Activated naive CD4-positive, alpha-beta T cell (primary cell): ENCODE results near the gene MYH10.
"Not testable (repeated sequence)": the region's sequence is repeated elsewhere in the genome, so short reads cannot be mapped to it uniquely, and the experiment has no call there.

Experiments used
- DNase-seq, 4 experiments: peaks; one replicate each; lab custom pipeline; 2025; lab: John Stamatoyannopoulos, UW

The MYH10 gene

DNA sequence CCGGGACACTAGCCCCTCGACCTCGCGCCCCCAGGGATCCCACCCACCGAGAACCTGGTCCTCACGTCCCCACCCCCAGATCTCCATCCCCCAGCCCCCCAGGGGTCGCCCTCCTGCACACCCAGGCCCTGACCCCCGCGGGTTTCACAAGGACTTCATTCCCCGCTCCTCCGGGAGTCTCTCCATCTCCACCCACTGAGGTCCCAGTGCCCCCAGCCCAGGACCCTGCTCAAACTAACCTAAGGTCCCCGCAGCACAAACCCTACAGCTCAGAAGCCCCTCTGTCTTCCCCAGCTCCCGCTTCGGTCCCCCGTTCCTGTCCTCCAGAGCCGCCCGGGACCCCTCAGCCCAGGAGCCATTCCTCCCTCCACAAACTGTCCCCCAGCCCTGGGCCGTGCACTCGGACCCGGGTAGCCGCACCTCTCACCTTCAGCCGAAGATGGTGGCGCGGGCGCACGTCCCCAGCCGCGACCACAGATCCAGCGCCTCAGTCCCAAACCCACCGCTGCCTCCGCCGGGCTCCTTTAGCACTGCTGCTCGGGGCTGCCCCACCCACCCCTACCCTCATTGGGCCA lies at the start of gene MYH10:
Gene MYH10 (minus strand): TSS at position 499 of the 575 bp plus-strand sequence. CDS start 7,479 bp downstream, outside the sequence.
- DNase-seq, result no peak

DNA sequence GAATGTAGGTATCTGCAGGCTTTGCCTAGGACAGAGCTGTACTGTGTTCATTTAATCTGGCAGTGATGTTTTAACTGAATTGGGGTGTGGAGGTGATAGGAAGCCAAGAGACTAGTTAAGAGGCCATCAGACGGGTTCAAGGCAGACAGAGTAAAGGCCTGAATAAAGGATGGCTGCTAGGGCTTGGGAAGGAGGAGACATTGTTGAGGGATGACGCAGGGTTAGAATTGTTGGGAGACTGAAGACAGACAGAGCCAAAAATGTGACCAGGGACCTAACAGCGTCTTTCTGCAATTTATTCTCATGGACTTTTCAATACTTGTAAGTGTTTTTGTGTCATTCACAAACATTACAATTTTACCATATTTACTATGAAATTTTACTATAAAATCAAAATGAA lies 48.6 kb upstream of the MYH10 start:
- no peak for DNase-seq

DNA sequence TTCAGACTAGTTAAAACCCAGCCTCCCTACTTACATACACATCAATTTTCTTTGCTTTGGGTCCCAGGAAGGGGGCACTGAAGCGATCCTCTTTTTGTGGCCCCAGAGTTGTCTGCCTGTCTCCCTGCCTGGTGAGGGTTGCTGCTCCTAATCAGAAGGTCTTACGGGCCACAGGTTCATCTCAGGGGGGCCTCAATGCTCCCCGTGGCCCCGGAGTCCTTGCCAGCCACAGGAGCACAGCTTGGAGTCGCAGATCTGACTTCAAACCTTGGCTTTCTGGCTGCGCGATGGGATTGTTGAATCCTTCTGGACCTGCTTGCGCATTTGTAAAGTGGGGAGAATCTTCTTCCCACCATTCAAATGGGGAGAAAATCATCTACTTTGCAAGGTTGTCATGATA lies 44.8 kb upstream of the MYH10 start:
- DNase-seq, result no peak

DNA sequence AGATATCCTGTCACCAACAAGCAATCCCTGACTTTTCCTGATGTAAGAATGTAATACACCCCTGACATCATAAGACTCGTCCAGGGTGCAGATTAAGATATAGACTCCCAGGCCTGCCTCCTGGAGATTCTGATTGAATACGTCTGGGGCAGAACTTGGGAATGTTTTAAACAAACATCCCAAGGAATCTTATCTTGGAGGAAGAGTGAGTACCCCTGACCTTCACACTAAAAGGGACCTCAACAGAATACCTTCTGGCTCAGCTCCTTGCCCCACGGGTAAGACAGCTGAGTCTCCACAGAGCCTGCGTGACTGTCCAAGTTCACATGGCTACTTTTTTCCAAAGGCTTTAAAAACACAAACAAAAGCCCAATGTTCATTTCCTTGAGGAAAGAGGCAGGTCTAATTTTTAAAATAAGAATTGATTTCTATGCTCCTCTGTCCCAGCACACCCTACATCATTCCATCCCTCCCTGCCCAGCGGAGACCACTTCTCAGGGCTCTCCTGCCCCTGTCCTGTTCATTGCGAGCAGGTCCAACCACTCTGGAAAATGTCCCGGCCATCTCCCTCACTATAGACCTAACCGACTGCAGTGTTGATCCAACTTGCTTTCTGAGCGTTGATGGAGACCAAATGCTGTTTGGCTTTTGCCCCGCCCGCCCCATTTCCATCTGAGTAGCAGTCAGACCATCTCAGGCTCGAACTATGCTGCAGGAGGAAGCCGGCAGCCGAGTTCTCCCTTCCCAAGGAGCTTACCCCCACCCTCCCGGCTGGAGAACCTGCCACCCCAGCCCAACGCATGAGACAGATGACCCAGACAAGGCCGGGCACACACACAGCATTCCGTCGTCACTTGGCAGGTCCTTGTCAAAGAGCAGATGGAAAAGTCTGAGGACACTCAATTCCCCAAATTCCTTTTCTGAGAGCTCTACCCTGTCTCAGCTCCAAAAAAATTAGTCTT lies 44.1 kb upstream of the MYH10 start:
- DNase-seq, result no peak

- no peak for DNase-seq
These were observed 43.1 kb upstream of the MYH10 start for GRCh38 chr17:8673612-8674011.

DNA sequence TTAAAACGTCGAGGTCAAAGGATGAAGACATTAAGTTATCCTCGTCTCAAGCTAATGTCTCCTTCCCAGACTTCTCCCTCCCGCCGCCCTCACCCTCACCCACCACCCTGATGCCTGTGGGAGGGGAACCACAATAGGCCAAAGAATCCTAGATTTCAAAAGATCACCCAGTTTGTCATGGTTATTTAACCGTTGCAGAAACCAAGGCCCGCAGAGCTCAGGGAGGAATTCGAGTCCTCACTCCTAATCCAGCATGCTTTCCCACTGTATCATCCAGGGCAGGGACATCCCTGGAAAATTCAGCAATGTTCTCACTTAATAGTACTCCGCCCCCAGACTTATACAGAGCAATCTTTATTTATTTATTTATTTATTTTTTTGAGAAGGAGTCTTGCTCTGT lies 41.8 kb upstream of the MYH10 start:
- DNase-seq, result no peak

- DNase-seq, result no peak
These were observed 39.9 kb upstream of the MYH10 start for GRCh38 chr17:8670421-8670820.

DNA sequence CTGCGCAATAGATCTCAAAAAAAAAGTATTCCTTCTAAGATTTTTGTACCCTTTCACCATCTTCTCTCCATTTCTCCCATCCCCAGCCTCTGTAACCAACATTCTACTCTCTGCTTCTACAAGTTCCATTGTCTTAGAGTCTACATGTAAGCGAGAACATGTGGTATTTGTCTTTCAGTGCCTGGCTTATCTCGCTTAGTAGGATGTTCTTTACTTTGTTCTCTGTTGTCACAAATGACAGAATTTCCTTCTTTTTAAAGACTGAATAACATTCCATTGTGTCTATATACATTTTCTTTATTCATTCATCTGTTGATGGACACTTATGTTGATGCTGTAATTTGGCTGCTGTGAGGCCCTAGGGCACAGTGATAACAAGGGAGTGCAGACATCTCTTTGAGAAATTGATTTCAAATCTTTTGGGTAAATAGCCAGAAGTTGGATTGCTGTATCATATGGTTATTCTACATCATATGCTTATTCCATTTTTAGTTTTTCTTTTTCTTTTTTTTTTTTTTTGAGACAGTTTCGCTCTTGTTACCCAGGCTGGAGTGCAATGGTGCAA lies 37.7 kb upstream of the MYH10 start:
- no peak for DNase-seq

GRCh38 chr17:8667421-8667820 lies 36.9 kb upstream of the MYH10 start:
- DNase-seq, result no peak

GRCh38 chr17:8665684-8666083 lies 35.2 kb upstream of the MYH10 start:
- no peak for DNase-seq

GRCh38 chr17:8664456-8665126 lies 34.1 kb upstream of the MYH10 start:
- DNase-seq, result no peak

DNA sequence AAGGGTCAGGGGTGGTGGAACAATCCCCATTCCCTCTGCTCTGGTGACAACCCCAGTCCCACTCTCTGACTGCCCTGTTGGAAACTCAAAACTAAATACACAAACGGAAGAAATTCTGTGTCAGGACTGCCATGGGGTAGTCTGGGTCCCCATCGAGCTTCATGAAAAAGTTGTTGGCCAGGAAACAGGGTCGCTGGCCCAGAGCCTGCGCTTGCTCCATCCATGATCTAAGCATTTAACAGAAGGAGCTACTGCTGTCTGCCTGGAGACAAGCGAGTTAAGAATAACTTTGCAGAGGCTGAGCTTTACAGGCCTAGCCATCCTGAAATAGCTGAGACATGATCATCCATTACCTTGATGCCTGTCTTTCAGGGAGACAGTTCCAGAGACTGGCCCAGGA lies 32.4 kb upstream of the MYH10 start:
- DNase-seq, result no peak

DNA sequence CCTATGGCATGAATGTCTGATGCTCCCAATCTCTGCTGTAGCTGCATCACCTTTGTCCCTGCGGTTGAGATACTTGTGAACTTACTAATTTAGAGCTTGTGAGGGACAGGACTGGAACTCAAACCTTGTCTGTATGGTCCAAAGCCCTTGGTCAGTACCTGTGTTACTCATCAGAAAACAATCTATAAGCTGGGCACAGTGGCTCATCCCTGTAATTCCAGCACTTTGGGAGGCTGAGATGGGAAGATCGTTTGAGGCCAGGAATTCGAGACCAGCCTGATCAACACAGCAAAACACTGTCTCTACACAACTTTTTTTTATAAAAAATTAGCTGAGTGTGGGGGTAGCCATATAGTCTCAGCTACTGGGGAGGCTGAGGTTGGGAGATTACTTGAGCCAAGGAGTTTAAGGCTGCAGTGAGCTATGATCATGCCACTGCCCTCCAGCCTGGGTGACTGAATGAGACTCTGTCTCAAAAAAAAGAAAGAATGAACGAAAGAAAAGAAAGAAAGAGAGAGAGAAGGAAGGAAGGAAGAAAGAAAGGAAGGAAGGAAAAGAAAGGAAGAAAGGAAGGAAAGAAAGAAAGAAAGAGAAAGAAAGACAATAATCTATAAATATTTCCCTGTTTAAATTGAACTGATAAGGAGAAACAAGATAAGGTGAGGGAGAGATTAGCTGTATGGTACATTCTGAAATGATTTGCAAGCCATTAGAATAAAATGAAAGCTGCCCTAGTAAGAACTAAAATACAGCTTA lies 31.7 kb upstream of the MYH10 start:
- DNase-seq, result no peak

DNA sequence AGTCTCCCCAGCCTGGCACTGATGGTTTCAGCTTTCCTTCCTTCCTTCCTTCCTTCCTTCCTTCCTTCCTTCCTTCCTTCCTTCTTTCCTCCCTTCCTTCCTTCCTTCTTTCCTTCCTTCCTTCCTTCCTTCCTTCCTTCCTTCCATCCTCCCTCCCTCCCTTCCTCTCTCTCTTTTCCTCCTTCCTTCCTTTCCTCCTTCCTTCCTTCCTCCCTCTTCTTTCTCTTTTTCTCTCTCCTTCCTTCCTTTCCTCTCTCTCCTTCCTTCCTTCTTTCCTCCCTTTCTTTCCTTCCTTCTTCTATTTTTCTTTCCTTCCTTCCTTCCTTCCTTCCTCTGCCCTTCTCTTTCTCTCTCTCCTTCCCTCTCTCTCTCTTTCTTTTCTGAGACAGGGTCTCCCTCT lies 30.2 kb upstream of the MYH10 start:
- DNase-seq, result not testable (repeated sequence)

GRCh38 chr17:8659758-8660410 lies 29.4 kb upstream of the MYH10 start:
- DNase-seq, result no peak

- DNase-seq, result no peak
These were observed 28.3 kb upstream of the MYH10 start for GRCh38 chr17:8658810-8659209.

DNA sequence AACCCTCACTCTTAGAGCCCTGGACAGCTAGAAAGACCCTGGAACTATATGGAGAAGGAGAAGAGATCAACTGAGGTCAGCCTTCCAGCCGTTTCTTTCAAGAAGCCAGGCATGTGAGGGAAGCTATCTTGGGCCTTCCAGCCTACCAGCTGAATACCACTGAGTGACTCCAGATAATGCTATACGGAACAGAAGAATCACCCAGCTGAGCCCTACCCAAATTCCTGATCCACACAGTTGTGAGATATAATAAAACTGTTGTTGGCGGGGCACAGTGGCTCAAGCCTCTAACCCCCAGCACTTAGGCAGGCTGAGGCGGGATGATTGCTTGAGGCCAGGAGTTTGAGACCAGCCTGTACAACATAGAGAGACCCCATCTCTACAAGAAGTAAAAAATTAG lies 26.2 kb upstream of the MYH10 start:
- DNase-seq, result no peak

GRCh38 chr17:8654822-8655221 lies 24.3 kb upstream of the MYH10 start:
- DNase-seq, result no peak

- DNase-seq, result no peak
These were observed 20.5 kb upstream of the MYH10 start for GRCh38 chr17:8651013-8651412.

GRCh38 chr17:8650119-8650499 lies 19.6 kb upstream of the MYH10 start:
- no peak for DNase-seq
